Uterus (tissue), 2 donors: ENCODE measurements around the gene KLK13.

Experiments
- CTCF ChIP-seq, 4 experiments: fragments of 200-600 bp in 2 of 4; fragments of 450-650 bp in 2 of 4; sonication (generic) in 2 of 4; IDR thresholded peaks; one replicate each; pipeline ENCODE4 v1.5.1; 2016 to 2019; ENCODE audit warnings: antibody characterized with exemption in 4 of 4, mild to moderate bottlenecking in 2 of 4, moderate library complexity in 1 of 4
- POLR2A ChIP-seq, 2 donors: fragments of 450-650 bp; IDR thresholded peaks; one replicate each; pipeline ENCODE4 v1.6.1; 2016; ENCODE audit warnings: antibody characterized with exemption in 2 of 2, mild to moderate bottlenecking in 1 of 2, moderate library complexity in 1 of 2

DNA sequence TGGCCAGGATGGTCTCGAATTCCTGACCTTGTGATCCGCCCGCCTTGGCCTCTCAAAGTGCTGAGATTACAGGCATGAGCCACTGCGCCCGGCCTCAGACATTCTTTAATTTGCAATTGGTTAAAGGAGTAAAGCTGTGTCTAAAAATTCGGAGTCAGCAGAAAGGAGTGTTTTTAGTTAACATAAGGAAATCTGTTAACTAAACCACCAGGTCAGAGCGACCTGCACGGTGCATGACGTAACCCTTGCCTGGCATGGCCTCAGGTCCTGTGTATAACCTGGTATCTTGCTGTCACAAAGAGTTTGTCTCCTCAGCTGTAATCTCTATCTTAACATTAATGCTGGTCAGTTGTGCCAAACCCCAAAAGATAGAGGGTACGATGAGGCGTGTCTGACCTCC is 20.6 kb downstream of the KLK13 start:
- TF ChIP-seq POLR2A (IDR thresholded peaks at IDR 0.05) = no peak
- no peak for TF ChIP-seq CTCF (IDR thresholded peaks at IDR 0.05)
